ENCODE results near the gene ZFPM1. TPM values are rescaled to one million over a fixed set of nuclear protein-coding genes. Genes with fewer than 3 reads are reported as not detected.

ZFPM1 gene
- total RNA-seq, 2 donors from 2014 or later = 10.9 to 11.4 TPM

GRCh38 chr16:88511906-88512305 lies 58.8 kb downstream of the ZFPM1 start:
- TF ChIP-seq POLR2A (IDR thresholded peaks at IDR 0.05) (no peak), CTCF (IDR thresholded peaks at IDR 0.05) (no peak)
- 53 to 100% methylated on average over 3 to 14 of the region's 14 CpGs for WGBS, 2 donors
- no peak overlapping the region for H3K4me3 ChIP-seq
- intact Hi-C loops (cut with DNase I) = no loop called here
- DNase-seq = no peak
- H3K36me3 ChIP-seq (replicated peaks in 1 of 2; ENCODE audit: insufficient read depth in 1 of 2, low read depth in 2 of 2) = no peaks in the 10 kb centered on the region
- no peaks in the 10 kb centered on the region for H3K27me3 ChIP-seq
- H3K4me1 ChIP-seq = peaks cover 53% of the 10 kb centered on the region
- no peaks in the 10 kb centered on the region for H3K9me3 ChIP-seq
- no peak overlapping the region for H3K27ac ChIP-seq
- no peak for ATAC-seq

GRCh38 chr16:88512728-88513696 lies 59.9 kb downstream of the ZFPM1 start:
- no peak overlapping the region for H3K27ac ChIP-seq
- no peak for DNase-seq

GRCh38 chr16:88514070-88514469 lies 61.0 kb downstream of the ZFPM1 start:
- TF ChIP-seq CTCF (IDR thresholded peaks at IDR 0.05) (no peak), POLR2A (IDR thresholded peaks at IDR 0.05) (no peak)
- WGBS, 2 donors = 82 to 97% methylated on average over 3 to 15 of the region's 20 CpGs
- no peaks in the 10 kb centered on the region for H3K9me3 ChIP-seq
- no peak for ATAC-seq
- DNase-seq = no peak
- intact Hi-C loops (cut with DNase I) = no loop called here
- H3K4me3 ChIP-seq = no peak overlapping the region
- peaks cover 31% of the 10 kb centered on the region for H3K4me1 ChIP-seq
- H3K27me3 ChIP-seq = no peaks in the 10 kb centered on the region
- no peaks in the 10 kb centered on the region for H3K36me3 ChIP-seq (replicated peaks in 1 of 2; ENCODE audit: insufficient read depth in 1 of 2, low read depth in 2 of 2)
- no peak overlapping the region for H3K27ac ChIP-seq

More at GRCh38 chr16:88512728-88513696, 59.9 kb downstream of the ZFPM1 start:
- intact Hi-C loops (cut with DNase I) = no loop called here
- Histone ChIP-seq H3K4me3 (no peak overlapping the region), H3K36me3 (replicated peaks in 1 of 2; ENCODE audit: insufficient read depth in 1 of 2, low read depth in 2 of 2) (no peaks in the 10 kb centered on the region), H3K4me1 (peaks cover 42% of the 10 kb centered on the region), H3K27me3 (no peaks in the 10 kb centered on the region), H3K9me3 (no peaks in the 10 kb centered on the region)
- TF ChIP-seq CTCF (IDR thresholded peaks at IDR 0.05) (no peak), POLR2A (IDR thresholded peaks at IDR 0.05) (no peak)
- WGBS, 2 donors = 78 to 87% methylated on average over 3 to 26 of the region's 35 CpGs
- ATAC-seq = no peak

- Histone ChIP-seq H3K36me3 (replicated peaks in 1 of 2; ENCODE audit: insufficient read depth in 1 of 2, low read depth in 2 of 2) (no peaks in the 10 kb centered on the region), H3K4me1 (peaks cover 25% of the 10 kb centered on the region), H3K27me3 (no peaks in the 10 kb centered on the region), H3K4me3 (no peak overlapping the region), H3K9me3 (no peaks in the 10 kb centered on the region), H3K27ac (no peak overlapping the region)
- DNase-seq (no peak), ATAC-seq (no peak)
- no peak for TF ChIP-seq POLR2A (IDR thresholded peaks at IDR 0.05)
- TF ChIP-seq CTCF (IDR thresholded peaks at IDR 0.05) = no peak
- 88 to 89% methylated on average over 8 to 18 of the region's 19 CpGs for WGBS, 2 donors
- intact Hi-C loops (cut with DNase I) = no loop called here
These were observed 61.6 kb downstream of the ZFPM1 start for GRCh38 chr16:88514526-88515232.

All from body of pancreas (tissue), 4 donors.